Suprapubic skin (tissue), 4 donors: ENCODE data around the gene FEN1. TPM values are rescaled to one million over a fixed set of nuclear protein-coding genes. Genes with fewer than 3 reads are reported as not detected.
A peak's percentile ranks its signal among the peaks of the same experiment; 100 is the strongest.

Source experiments
- DNase-seq, 2 donors: peaks; one replicate each; pipeline ENCODE4 v3.0.0-alpha.2; 2019; ENCODE audit warnings: low spot score in 2 of 2
- H3K27ac ChIP-seq: fragments of 200-600 bp; sonication (generic); one replicate; pipeline ENCODE4 v1.5.1; 2019
- H3K27me3 ChIP-seq: fragments of 200-600 bp; sonication (generic); one replicate; pipeline ENCODE4 v1.5.1; 2019
- H3K36me3 ChIP-seq: fragments of 200-600 bp; sonication (generic); one replicate; pipeline ENCODE4 v1.5.1; 2019
- H3K4me1 ChIP-seq: fragments of 200-600 bp; sonication (generic); one replicate; pipeline ENCODE4 v1.5.1; 2019
- H3K4me3 ChIP-seq: fragments of 200-600 bp; sonication (generic); one replicate; pipeline ENCODE4 v1.5.1; 2019; ENCODE audit warnings: mild to moderate bottlenecking
- H3K9me3 ChIP-seq: fragments of 200-600 bp; sonication (generic); one replicate; pipeline ENCODE4 v1.5.1; 2019
- CTCF ChIP-seq, 2 donors: fragments of 200-600 bp in 1 of 2; fragments of 450-650 bp in 1 of 2; sonication (generic) in 1 of 2; IDR thresholded peaks; one replicate each; pipeline ENCODE4 v1.5.1; 2016 to 2019; ENCODE audit warnings: antibody characterized with exemption in 2 of 2, mild to moderate bottlenecking in 1 of 2, moderate library complexity in 1 of 2
- EP300 ChIP-seq: sonication (generic); formaldehyde crosslinking; IDR thresholded peaks from one replicate; pipeline ENCODE4 v1.6.1; 2017; ENCODE audit warnings: antibody characterized with exemption
- POLR2A ChIP-seq, 2 donors: fragments of 450-650 bp; IDR thresholded peaks; one replicate each; pipeline ENCODE4 v1.6.1; 2017; ENCODE audit warnings: antibody characterized with exemption in 2 of 2, mild to moderate bottlenecking in 2 of 2, moderate library complexity in 2 of 2
- POLR2AphosphoS5 ChIP-seq, 3 donors: sonication (generic); formaldehyde crosslinking; IDR thresholded peaks; one replicate each; pipeline ENCODE4 v1.6.1; 2017; ENCODE audit warnings: antibody characterized with exemption in 3 of 3
- WGBS: methylation state at CpG from one replicate; pipeline ENCODE4 v1.1.5; 2018; 5-methylcytosine and 5-hydroxymethylcytosine counted together
- total RNA-seq, 4 donors: library from RNA; depleted of rRNA; stranded (reverse); fragments of >200 nt; gene quantifications; one replicate each; pipeline ENCODE4 v1.1.0, GENCODE V29; 2016

FEN1 gene
- total RNA-seq, 4 donors from 2014 or later: 6.9 to 14.0 (median 9.2) TPM

DNA sequence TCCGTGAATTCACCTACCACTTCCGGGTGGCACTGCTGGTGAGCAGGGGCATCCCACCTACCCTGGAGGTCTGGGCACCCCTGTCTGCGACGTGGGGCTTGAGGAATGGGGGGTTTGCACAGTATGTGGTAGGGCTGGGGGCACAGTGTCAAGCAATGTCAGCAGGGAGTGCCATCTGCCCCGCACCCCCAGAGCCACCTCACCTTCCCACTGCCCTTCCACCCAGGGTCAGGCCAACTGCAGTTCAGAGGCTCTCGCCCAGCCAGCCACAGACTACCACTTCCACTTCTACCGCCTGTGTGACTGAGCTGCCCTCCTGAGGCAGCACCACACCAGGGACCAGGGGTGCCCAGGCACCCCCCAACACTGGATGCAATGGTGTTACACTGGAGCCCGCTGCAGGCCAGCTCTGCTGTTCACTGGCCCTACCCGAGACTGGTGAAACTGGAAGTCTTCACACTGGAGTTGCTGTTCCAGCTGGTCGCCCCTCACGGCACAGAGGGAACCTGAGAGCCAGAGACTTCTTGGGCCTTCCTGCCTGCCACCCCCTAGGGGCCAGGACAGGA is 6.8 kb upstream of the FEN1 start:
- Histone ChIP-seq H3K27me3 (no peaks in the 10 kb centered on the region), H3K36me3 (peaks cover 71% of the 10 kb centered on the region), H3K4me3 (no peak overlapping the region), H3K9me3 (no peaks in the 10 kb centered on the region), H3K27ac (no peak overlapping the region), H3K4me1 (peaks cover 2% of the 10 kb centered on the region)
- WGBS: 96% methylated on average over 5 of the region's 11 CpGs
- TF ChIP-seq CTCF (IDR thresholded peaks at IDR 0.05) (no peak), EP300 (no peak), POLR2A (IDR thresholded peaks at IDR 0.05) (no peak), POLR2AphosphoS5 (IDR thresholded peaks at IDR 0.05) (no peak)
- no peak for DNase-seq

GRCh38 chr11:61787928-61788491 is 4.7 kb upstream of the FEN1 start:
- Histone ChIP-seq H3K4me3 (no peak overlapping the region), H3K9me3 (no peaks in the 10 kb centered on the region), H3K36me3 (peaks cover 71% of the 10 kb centered on the region), H3K27me3 (no peaks in the 10 kb centered on the region), H3K4me1 (peaks cover 15% of the 10 kb centered on the region), H3K27ac (no peak overlapping the region)
- WGBS: 66% methylated on average over 9 of the region's 9 CpGs
- no peak for DNase-seq
- TF ChIP-seq EP300 (no peak), POLR2AphosphoS5 (IDR thresholded peaks at IDR 0.05) (no peak), POLR2A (IDR thresholded peaks at IDR 0.05) (no peak), CTCF (IDR thresholded peaks at IDR 0.05) (no peak)

DNA sequence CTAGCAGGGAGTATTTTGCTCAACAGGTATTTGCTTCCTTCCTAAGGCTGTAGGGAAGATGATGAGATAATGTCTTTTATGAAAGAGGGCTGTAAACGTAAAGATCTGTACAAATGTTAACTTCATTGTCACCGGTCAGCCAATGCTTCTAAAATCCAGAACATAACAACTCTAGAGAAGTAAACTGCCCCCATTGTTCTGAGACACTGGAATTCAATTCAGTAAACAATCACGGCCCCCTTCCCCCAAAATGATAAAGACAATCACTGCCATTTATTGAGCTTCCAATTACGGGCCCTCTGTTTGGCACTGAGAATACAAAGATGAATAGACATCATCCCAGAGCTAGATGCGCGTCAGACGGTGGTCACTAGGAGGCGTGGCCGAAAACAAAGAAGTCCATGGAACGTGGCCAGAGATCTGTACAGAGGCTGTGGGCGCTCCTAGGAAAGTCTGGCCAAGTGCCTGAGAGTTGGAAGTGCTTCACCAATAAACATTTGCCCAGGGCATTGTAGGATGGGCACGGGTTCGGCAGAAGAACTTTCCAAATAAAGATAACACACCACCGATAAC is 888 bp upstream of the FEN1 start:
- no peaks in the 10 kb centered on the region for H3K27me3 ChIP-seq
- 6% methylated on average over 14 of the region's 14 CpGs for WGBS

GRCh38 chr11:61793083-61793828 is 545 bp downstream of the FEN1 start:
- peak overlapping the region; percentile 94 for H3K27ac ChIP-seq
- DNase-seq: no peak
- no peaks in the 10 kb centered on the region for H3K27me3 ChIP-seq
- peak overlapping the region; percentile 68 for H3K4me3 ChIP-seq
- peaks cover 32% of the 10 kb centered on the region for H3K4me1 ChIP-seq
- WGBS: 3% methylated on average over 26 of the region's 29 CpGs
- TF ChIP-seq CTCF (IDR thresholded peaks at IDR 0.05): no peak
- no peak for TF ChIP-seq POLR2AphosphoS5 (IDR thresholded peaks at IDR 0.05)
- no peak for TF ChIP-seq POLR2A (IDR thresholded peaks at IDR 0.05)
- no peak for TF ChIP-seq EP300
- peaks cover 32% of the 10 kb centered on the region for H3K36me3 ChIP-seq
- no peaks in the 10 kb centered on the region for H3K9me3 ChIP-seq

More for the DNA sequence above, 888 bp upstream of the FEN1 start:
- DNase-seq: peak in 1 of 2 donors; percentile 85
- Histone ChIP-seq H3K27ac (peak overlapping the region; percentile 94), H3K36me3 (peaks cover 46% of the 10 kb centered on the region), H3K4me1 (peaks cover 27% of the 10 kb centered on the region), H3K4me3 (peak overlapping the region; percentile 68), H3K9me3 (no peaks in the 10 kb centered on the region)
- no peak for TF ChIP-seq CTCF (IDR thresholded peaks at IDR 0.05)
- TF ChIP-seq POLR2AphosphoS5 (IDR thresholded peaks at IDR 0.05): peak in 1 of 3 donors; percentile 37

DNA sequence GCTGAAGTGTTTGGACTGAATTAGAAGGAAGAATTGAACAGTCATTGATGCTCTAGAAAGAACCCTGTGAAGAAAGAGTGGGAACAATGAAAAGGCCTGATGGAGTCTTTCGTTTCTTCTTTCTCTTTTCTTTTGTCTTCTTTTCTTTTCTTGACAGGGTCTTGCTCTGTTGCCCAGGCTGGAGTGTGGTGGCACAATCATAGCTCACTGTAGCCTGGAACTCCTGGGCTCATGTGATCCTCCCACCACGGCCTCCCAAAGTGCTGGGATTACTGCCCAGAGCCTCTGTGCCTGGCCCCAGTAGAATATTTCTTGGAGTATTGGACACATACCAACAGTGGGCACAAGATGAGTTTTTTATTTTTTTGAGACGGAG is 1.1 kb downstream of the FEN1 start:
- no peak for TF ChIP-seq POLR2A (IDR thresholded peaks at IDR 0.05)
- TF ChIP-seq EP300: no peak
- TF ChIP-seq POLR2AphosphoS5 (IDR thresholded peaks at IDR 0.05): no peak
- no peak overlapping the region for H3K4me3 ChIP-seq
- H3K36me3 ChIP-seq: peaks cover 27% of the 10 kb centered on the region
- no peak overlapping the region for H3K27ac ChIP-seq
- no peaks in the 10 kb centered on the region for H3K27me3 ChIP-seq
- H3K9me3 ChIP-seq: no peaks in the 10 kb centered on the region
- peaks cover 32% of the 10 kb centered on the region for H3K4me1 ChIP-seq
- DNase-seq: no peak
- WGBS: 53% methylated on average over 3 of the region's 3 CpGs
